H1 (cell line): Measurements from ENCODE around the gene ZNF726. TPM values are rescaled to one million over a fixed set of nuclear protein-coding genes. Genes with fewer than 3 reads are reported as not detected.

ENCODE experiments used
- CBX5 ChIP-seq: fragments of 300-800, 300-1000 bp; sonication (generic); IDR thresholded peaks from 2 replicates; pipeline ENCODE4 v1.7.1; 2016; ENCODE audit warnings: antibody characterized with exemption, low read length, low read depth
- SRF ChIP-seq: IDR thresholded peaks from 2 replicates; pipeline ENCODE4 v1.6.1; 2011; ENCODE audit warnings: mild to moderate bottlenecking, low read depth, low read length, moderate library complexity
- polyA plus RNA-seq, 7 experiments: library from polyadenylated mRNA; depleted of rRNA in 3 of 7; stranded (reverse) in 5 of 7; unstranded in 2 of 7; fragments of >200 nt in 5 of 7; fragments of 200-250 nt in 2 of 7; gene quantifications; 1 replicate in 5 of 7; 2 replicates in 1 of 7; 4 replicates in 1 of 7; pipeline versions ENCODE4 v1.2.1 to v1.2.3, GENCODE V29; 2011 to 2013; ENCODE audit warnings: missing spikeins in 2 of 7, mixed read lengths in 2 of 7
- total RNA-seq: library from RNA; stranded (reverse); fragmentation: NEBNext Ultra II Directional; extraction: Animal tissue kit (Norgen Biotek cat#: 25700); gene quantifications from 2 replicates; pipeline ENCODE4 v1.2.1, GENCODE V29; 2021
- TF ChIP-seq, protein P1 (sequence below): fragments of 300-600 bp; sonication (generic); IDR thresholded peaks from 2 replicates; pipeline ENCODE4 v1.7.1; 2012; ENCODE audit warnings: low read length, moderate library complexity, mild to moderate bottlenecking, inconsistent platforms; ENCODE audit not compliant: insufficient replicate concordance

Gene ZNF726
- total and polyA plus RNA-seq, 2 of the 8 experiments (the other 6 are each of a cell fraction or from before 2014, with no cell fraction given) = not detected

DNA sequence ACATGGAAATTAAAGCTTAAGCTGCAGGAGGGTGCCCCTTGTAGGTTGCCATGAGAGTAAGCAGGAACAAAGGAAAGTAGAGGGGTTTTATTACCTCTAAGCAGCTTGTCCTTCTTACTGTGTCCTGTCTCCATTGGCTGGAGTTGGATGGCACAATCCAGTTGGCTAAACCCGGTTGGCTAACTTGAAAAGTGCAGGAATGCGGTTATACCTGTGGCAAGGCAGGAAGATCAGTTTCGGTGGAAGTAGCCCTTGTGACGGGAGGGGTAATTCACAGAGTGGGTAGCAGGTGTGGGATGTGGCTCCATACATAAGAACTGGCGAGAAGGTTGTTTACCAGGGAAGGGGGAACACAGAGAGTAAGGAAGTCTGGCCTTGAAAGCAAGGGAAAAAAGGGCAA is 3.2 kb downstream of the ZNF726 start (continued):
- TF ChIP-seq, protein P1, sequence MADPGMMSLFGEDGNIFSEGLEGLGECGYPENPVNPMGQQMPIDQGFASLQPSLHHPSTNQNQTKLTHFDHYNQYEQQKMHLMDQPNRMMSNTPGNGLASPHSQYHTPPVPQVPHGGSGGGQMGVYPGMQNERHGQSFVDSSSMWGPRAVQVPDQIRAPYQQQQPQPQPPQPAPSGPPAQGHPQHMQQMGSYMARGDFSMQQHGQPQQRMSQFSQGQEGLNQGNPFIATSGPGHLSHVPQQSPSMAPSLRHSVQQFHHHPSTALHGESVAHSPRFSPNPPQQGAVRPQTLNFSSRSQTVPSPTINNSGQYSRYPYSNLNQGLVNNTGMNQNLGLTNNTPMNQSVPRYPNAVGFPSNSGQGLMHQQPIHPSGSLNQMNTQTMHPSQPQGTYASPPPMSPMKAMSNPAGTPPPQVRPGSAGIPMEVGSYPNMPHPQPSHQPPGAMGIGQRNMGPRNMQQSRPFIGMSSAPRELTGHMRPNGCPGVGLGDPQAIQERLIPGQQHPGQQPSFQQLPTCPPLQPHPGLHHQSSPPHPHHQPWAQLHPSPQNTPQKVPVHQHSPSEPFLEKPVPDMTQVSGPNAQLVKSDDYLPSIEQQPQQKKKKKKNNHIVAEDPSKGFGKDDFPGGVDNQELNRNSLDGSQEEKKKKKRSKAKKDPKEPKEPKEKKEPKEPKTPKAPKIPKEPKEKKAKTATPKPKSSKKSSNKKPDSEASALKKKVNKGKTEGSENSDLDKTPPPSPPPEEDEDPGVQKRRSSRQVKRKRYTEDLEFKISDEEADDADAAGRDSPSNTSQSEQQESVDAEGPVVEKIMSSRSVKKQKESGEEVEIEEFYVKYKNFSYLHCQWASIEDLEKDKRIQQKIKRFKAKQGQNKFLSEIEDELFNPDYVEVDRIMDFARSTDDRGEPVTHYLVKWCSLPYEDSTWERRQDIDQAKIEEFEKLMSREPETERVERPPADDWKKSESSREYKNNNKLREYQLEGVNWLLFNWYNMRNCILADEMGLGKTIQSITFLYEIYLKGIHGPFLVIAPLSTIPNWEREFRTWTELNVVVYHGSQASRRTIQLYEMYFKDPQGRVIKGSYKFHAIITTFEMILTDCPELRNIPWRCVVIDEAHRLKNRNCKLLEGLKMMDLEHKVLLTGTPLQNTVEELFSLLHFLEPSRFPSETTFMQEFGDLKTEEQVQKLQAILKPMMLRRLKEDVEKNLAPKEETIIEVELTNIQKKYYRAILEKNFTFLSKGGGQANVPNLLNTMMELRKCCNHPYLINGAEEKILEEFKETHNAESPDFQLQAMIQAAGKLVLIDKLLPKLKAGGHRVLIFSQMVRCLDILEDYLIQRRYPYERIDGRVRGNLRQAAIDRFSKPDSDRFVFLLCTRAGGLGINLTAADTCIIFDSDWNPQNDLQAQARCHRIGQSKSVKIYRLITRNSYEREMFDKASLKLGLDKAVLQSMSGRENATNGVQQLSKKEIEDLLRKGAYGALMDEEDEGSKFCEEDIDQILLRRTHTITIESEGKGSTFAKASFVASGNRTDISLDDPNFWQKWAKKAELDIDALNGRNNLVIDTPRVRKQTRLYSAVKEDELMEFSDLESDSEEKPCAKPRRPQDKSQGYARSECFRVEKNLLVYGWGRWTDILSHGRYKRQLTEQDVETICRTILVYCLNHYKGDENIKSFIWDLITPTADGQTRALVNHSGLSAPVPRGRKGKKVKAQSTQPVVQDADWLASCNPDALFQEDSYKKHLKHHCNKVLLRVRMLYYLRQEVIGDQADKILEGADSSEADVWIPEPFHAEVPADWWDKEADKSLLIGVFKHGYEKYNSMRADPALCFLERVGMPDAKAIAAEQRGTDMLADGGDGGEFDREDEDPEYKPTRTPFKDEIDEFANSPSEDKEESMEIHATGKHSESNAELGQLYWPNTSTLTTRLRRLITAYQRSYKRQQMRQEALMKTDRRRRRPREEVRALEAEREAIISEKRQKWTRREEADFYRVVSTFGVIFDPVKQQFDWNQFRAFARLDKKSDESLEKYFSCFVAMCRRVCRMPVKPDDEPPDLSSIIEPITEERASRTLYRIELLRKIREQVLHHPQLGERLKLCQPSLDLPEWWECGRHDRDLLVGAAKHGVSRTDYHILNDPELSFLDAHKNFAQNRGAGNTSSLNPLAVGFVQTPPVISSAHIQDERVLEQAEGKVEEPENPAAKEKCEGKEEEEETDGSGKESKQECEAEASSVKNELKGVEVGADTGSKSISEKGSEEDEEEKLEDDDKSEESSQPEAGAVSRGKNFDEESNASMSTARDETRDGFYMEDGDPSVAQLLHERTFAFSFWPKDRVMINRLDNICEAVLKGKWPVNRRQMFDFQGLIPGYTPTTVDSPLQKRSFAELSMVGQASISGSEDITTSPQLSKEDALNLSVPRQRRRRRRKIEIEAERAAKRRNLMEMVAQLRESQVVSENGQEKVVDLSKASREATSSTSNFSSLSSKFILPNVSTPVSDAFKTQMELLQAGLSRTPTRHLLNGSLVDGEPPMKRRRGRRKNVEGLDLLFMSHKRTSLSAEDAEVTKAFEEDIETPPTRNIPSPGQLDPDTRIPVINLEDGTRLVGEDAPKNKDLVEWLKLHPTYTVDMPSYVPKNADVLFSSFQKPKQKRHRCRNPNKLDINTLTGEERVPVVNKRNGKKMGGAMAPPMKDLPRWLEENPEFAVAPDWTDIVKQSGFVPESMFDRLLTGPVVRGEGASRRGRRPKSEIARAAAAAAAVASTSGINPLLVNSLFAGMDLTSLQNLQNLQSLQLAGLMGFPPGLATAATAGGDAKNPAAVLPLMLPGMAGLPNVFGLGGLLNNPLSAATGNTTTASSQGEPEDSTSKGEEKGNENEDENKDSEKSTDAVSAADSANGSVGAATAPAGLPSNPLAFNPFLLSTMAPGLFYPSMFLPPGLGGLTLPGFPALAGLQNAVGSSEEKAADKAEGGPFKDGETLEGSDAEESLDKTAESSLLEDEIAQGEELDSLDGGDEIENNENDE = no peak
- TF ChIP-seq SRF (no peak), CBX5 (no peak)
